Panc1 (cell line): ENCODE results near the gene MRRF.
A peak's percentile ranks its signal among the peaks of the same experiment; 100 is the strongest.

Source experiments
- CTCF ChIP-seq: fragments of 450-650 bp; IDR thresholded peaks from 2 replicates; pipeline ENCODE4 v1.5.1; 2017; ENCODE audit warnings: mild to moderate bottlenecking
- POLR2AphosphoS5 ChIP-seq: IDR thresholded peaks from 2 replicates; pipeline ENCODE4 v1.6.1; 2012; ENCODE audit warnings: mild to moderate bottlenecking, low read depth, low read length, moderate library complexity
- REST ChIP-seq, 2 experiments: IDR thresholded peaks; 2 replicates each; pipeline ENCODE4 v1.6.1; 2011 to 2012; ENCODE audit warnings: low read depth in 2 of 2, control low read depth in 1 of 2, low read length in 1 of 2, mild to moderate bottlenecking in 1 of 2, moderate library complexity in 1 of 2; ENCODE audit not compliant: insufficient read depth in 1 of 2

DNA sequence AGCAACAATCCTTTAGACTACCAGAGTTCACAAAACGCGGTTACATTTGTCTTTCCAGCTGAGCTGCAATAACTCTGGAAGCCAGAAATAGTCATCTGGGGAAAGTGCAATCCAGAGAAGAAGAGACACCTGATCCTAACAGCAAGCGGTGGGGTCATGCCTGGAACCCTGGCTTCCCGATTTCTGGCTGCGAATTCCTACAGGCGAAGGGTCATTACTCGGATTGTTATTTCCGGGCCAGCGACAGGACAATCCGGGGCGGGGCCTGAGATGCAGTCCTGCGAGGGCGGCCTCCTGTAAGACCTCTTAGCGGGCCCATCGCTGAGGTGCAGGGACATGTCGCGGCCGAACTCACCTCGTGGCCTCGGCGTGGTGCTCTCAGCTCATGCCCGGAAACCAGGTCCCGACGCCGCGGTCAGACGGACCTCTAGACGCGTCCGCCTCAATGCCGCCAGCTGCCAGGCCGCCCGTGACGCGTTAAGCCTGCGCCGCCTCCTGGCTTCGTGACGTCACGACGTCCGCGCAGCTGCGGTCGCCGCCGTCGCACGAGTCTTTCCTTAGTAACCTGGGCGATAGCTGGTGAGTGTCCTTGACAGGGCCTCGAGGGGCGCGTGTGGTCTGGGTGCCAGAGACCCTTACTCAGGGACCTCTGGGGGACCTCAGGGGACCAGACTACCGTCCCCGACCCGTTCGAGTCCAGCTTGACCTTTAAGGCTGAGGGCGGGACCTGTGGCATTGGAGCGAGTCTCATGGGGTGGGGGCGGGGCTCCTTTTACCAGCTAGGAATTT lies at the start of gene MRRF, which contains the start of gene RBM18:
- TF ChIP-seq CTCF (no peak), POLR2AphosphoS5 (peak; percentile 68), REST (IDR thresholded peaks at IDR 0.05; ENCODE audit: insufficient read depth in 1 of 2, low read depth in 2 of 2, low read length in 1 of 2) (0 out of 4 replicates have a peak, but pooled peaks of 1 of the 2 experiments have one; percentile 45)
